ENCODE data around the gene AKAIN1.

DNA sequence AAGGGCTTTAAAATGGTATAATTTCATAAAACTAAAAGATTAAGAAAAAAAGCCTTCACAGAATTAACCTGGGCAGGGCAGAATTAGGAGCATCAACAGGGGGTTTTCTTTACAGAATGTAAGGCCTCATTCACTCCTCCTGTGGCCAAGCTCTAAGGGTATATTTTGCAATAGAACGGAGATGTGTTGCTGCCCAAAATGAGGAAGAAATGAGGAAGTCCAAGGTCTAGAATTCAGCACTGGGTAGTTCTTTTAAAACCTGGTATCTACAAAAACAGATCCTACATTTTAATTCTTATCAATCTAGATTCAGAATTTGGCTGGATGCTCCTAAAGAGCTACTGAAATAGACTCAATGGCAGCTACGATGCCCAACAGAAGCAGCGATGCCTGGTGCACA lies 101.8 kb downstream of the AKAIN1 start:
- TF ChIP-seq TAF1 (IDR thresholded peaks at IDR 0.05; ENCODE audit: borderline replicate concordance, low read depth, low read length) = no peak
- TF ChIP-seq CTCF (IDR thresholded peaks at IDR 0.05) = no peak
- TF ChIP-seq EZH2phosphoT487 (IDR thresholded peaks at IDR 0.05; ENCODE audit: borderline replicate concordance, low read depth) = no peak
- TF ChIP-seq GATA2 (CRISPR knock-in tag; IDR thresholded peaks at IDR 0.05) = no peak
- TF ChIP-seq YY1 (IDR thresholded peaks at IDR 0.05; ENCODE audit: low read depth) = no peak
- no peak for TF ChIP-seq FOXJ3 (CRISPR knock-in tag; IDR thresholded peaks at IDR 0.05)
- TF ChIP-seq REST (IDR thresholded peaks at IDR 0.05; ENCODE audit: low read depth, low read length) = no peak
